ENCODE data around the gene KLHL17. TPM values are rescaled to one million over a fixed set of nuclear protein-coding genes. Genes with fewer than 3 reads are reported as not detected.

The KLHL17 gene
- total RNA-seq, 1 donor, result 5.0 TPM

- no peak for DNase-seq (ENCODE audit: low read depth)
- H3K4me3 ChIP-seq (ENCODE audit: low read depth, low read length), result no peak overlapping the region
These were observed 46.1 kb upstream of the KLHL17 start for GRCh38 chr1:914131-914890.

GRCh38 chr1:914891-915280, 45.5 kb upstream of the KLHL17 start:
- no peak for DNase-seq (ENCODE audit: low read depth)
- no peak overlapping the region for H3K4me3 ChIP-seq (ENCODE audit: low read depth, low read length)
- no peak for TF ChIP-seq CTCF (IDR thresholded peaks at IDR 0.05; ENCODE audit: insufficient read depth, low read length)

More at GRCh38 chr1:914131-914890, 46.1 kb upstream of the KLHL17 start:
- no peak for TF ChIP-seq CTCF (IDR thresholded peaks at IDR 0.05; ENCODE audit: insufficient read depth, low read length)

- H3K4me3 ChIP-seq (ENCODE audit: low read depth, low read length), result no peak overlapping the region
- TF ChIP-seq CTCF (IDR thresholded peaks at IDR 0.05; ENCODE audit: insufficient read depth, low read length), result no peak
- DNase-seq (ENCODE audit: low read depth), result no peak
These were observed 44.9 kb upstream of the KLHL17 start for GRCh38 chr1:915295-916172.

GRCh38 chr1:916173-917075, 44.0 kb upstream of the KLHL17 start:
- DNase-seq (ENCODE audit: low read depth), result peak; percentile 36
- no peak for TF ChIP-seq CTCF (IDR thresholded peaks at IDR 0.05; ENCODE audit: insufficient read depth, low read length)
- H3K4me3 ChIP-seq (ENCODE audit: low read depth, low read length), result no peak overlapping the region

GRCh38 chr1:917076-917459, 43.3 kb upstream of the KLHL17 start:
- no peak for TF ChIP-seq CTCF (IDR thresholded peaks at IDR 0.05; ENCODE audit: insufficient read depth, low read length)
- H3K4me3 ChIP-seq (ENCODE audit: low read depth, low read length), result no peak overlapping the region
- DNase-seq (ENCODE audit: low read depth), result no peak

- DNase-seq (ENCODE audit: low read depth), result no peak
- no peak for TF ChIP-seq CTCF (IDR thresholded peaks at IDR 0.05; ENCODE audit: insufficient read depth, low read length)
- H3K4me3 ChIP-seq (ENCODE audit: low read depth, low read length), result no peak overlapping the region
These were observed 42.8 kb upstream of the KLHL17 start for GRCh38 chr1:917466-918091.

Data from fibroblast of the aortic adventitia (primary cell).